HEK293T (cell line): Measurements from ENCODE around the gene KHK.

Experiments
- ARNT ChIP-seq: fragments of 450-650 bp; IDR thresholded peaks from 2 replicates; pipeline ENCODE4 v1.6.1; 2017; ENCODE audit warnings: mild to moderate bottlenecking
- FOXM1 ChIP-seq: fragments of 450-650 bp; IDR thresholded peaks from 2 replicates; pipeline ENCODE4 v1.6.1; 2017; ENCODE audit warnings: mild to moderate bottlenecking, borderline replicate concordance
- HDGF ChIP-seq: fragments of 450-650 bp; IDR thresholded peaks from 2 replicates; pipeline ENCODE4 v1.6.1; 2017; ENCODE audit warnings: antibody characterized with exemption, borderline replicate concordance

DNA sequence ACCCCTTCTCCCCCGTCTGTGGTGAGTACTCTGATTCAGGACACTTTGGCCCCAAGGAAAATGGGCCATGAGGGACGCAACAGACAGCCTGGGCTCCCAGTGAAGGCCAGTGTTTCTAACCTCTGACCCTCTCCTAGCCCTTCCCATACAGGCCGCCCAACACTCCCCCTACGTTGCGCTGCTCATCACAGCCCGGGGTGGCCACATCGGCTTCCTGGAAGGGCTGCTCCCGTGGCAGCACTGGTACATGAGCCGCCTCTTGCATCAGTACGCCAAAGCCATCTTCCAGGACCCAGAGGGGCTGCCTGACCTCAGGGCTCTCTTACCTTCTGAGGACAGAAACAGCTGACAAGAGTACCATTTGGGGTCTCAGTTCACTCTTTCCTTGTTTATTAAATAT is 43.8 kb downstream of the KHK start:
- TF ChIP-seq HDGF: no peak
- no peak for TF ChIP-seq ARNT
- TF ChIP-seq FOXM1: no peak
